SU-DHL-6 (cell line): ENCODE results near the gene OCEL1.

Source experiments
- CTCF ChIP-seq: fragments of 200-600 bp; sonication (generic); IDR thresholded peaks from one replicate; pipeline ENCODE4 v1.5.1; 2017; ENCODE audit warnings: antibody characterized with exemption, mild to moderate bottlenecking, low read length, moderate library complexity; ENCODE audit not compliant: insufficient read depth, poor library complexity, severe bottlenecking
- EZH2phosphoT487 ChIP-seq: fragments of 200-600 bp; sonication (generic), shearing (Covaris generic); conservative IDR thresholded peaks from 2 replicates; pipeline ENCODE4 v1.6.1; 2018; ENCODE audit warnings: mild to moderate bottlenecking, antibody characterized with exemption, low read length, moderate library complexity, mixed read lengths

- TF ChIP-seq CTCF (no peak), EZH2phosphoT487 (no peak)
Measured at GRCh38 chr19:17236811-17237543, 11.0 kb downstream of the OCEL1 start.
